Measurements from ENCODE around the gene REC8.
A peak's percentile ranks its signal among the peaks of the same experiment; 100 is the strongest.

The REC8 gene

DNA sequence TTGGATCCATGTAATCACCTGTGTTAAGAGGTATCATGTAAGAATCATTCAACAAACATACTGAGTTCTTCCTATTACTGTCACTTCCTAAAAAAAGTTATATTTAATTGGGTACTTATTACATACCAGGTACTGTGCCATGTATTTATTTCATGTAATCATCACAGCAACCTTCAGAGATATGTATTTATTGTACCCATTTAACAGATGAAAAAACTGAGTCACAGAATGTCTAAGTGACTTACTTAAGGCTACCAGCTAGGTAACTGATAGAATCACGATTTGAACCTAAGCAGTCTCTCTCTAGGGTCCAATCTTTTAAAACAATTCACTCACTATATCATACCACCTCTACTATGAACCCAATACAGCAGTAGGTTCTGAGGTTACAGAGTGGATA lies 27.4 kb upstream of the REC8 start:
- no peak for DNase-seq (ENCODE audit: low read depth in 1 of 2, low spot score in 1 of 2)
- in situ Hi-C loops (cut with HindIII; ENCODE audit: low pct_unique_long_range_greater_than_20kb, low sequenced_read_pairs): no loop called here
- TF ChIP-seq JUND (IDR thresholded peaks at IDR 0.05; ENCODE audit: low read depth): no peak

GRCh38 chr14:24145219-24145618 lies 26.7 kb upstream of the REC8 start:
- in situ Hi-C loops (cut with HindIII; ENCODE audit: low pct_unique_long_range_greater_than_20kb, low sequenced_read_pairs): no loop called here
- no peak for DNase-seq (ENCODE audit: low read depth in 1 of 2, low spot score in 1 of 2)
- TF ChIP-seq JUND (IDR thresholded peaks at IDR 0.05; ENCODE audit: low read depth): no peak

- no peak for DNase-seq (ENCODE audit: low read depth in 1 of 2, low spot score in 1 of 2)
- no peak for TF ChIP-seq JUND (IDR thresholded peaks at IDR 0.05; ENCODE audit: low read depth)
- in situ Hi-C loops (cut with HindIII; ENCODE audit: low pct_unique_long_range_greater_than_20kb, low sequenced_read_pairs): no loop called here
These were observed 26.0 kb upstream of the REC8 start for GRCh38 chr14:24145690-24146452.

- peak; percentile 81 to 97 for DNase-seq (ENCODE audit: low read depth in 1 of 2, low spot score in 1 of 2)
- no peak for TF ChIP-seq JUND (IDR thresholded peaks at IDR 0.05; ENCODE audit: low read depth)
- in situ Hi-C loops (cut with HindIII; ENCODE audit: low pct_unique_long_range_greater_than_20kb, low sequenced_read_pairs): no loop called here
These were observed 25.4 kb upstream of the REC8 start, which contains the start of gene PSME2 for GRCh38 chr14:24146453-24146977. PSME2 (minus strand) TSS chr14:24146610; CDS start chr14:24146581, 29 bp downstream.

GRCh38 chr14:24146978-24147760 lies 24.7 kb upstream of the REC8 start, which contains the start of gene RNF31:
RNF31 (plus strand) TSS chr14:24147498; CDS start chr14:24147699, 201 bp downstream.
- peak; percentile 74 to 98 for DNase-seq (ENCODE audit: low read depth in 1 of 2, low spot score in 1 of 2)
- TF ChIP-seq JUND (IDR thresholded peaks at IDR 0.05; ENCODE audit: low read depth): no peak
- in situ Hi-C loops (cut with HindIII; ENCODE audit: low pct_unique_long_range_greater_than_20kb, low sequenced_read_pairs): no loop called here

- TF ChIP-seq JUND (IDR thresholded peaks at IDR 0.05; ENCODE audit: low read depth): no peak
- no peak for DNase-seq (ENCODE audit: low read depth in 1 of 2, low spot score in 1 of 2)
- in situ Hi-C loops (cut with HindIII; ENCODE audit: low pct_unique_long_range_greater_than_20kb, low sequenced_read_pairs): no loop called here
These were observed 24.0 kb upstream of the REC8 start for GRCh38 chr14:24147761-24148428.

DNA sequence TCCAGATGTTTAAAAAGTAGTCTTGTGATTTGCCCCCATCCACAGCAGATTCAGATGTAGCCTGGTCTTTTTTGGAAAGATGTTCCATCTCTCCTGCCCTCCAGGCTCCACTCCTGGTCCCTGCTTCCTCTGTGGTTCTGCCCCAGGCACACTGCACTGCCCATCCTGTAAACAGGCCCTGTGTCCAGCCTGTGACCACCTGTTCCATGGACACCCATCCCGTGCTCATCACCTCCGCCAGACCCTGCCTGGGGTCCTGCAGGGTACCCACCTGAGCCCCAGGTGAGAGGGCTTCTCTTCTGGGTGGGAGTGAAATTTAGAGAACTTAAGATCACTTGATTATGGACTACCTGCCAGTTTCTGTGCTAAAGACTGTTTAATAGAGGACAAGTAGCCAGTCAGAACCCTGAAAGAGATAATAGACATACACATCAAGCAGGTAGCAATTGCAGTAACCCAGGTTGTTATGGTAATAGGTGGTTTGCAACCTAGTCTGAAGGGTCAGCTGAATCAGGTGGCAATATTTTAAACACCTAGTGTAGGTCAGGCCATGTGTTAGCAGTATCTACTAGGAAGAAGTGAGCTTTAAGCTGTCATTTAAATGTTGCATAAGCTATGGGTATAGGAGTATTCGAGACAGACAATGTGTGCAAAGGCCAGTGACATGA lies 22.4 kb upstream of the REC8 start:
- DNase-seq (ENCODE audit: low read depth in 1 of 2, low spot score in 1 of 2): no peak
- no peak for TF ChIP-seq JUND (IDR thresholded peaks at IDR 0.05; ENCODE audit: low read depth)
- in situ Hi-C loops (cut with HindIII; ENCODE audit: low pct_unique_long_range_greater_than_20kb, low sequenced_read_pairs): no loop called here

DNA sequence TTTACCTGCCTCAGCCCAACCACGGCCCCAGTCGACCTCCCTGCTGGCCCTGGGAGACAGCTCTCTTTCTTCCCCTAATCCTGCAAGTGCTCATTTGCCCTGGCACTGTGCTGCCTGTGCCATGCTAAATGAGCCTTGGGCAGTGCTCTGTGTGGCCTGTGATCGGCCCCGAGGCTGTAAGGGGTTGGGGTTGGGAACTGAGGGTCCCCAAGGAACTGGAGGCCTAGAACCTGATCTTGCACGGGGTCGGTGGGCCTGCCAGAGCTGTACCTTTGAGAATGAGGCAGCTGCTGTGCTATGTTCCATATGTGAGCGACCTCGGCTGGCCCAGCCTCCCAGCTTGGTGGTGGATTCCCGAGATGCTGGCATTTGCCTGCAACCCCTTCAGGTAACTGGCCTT lies 21.8 kb upstream of the REC8 start:
- DNase-seq (ENCODE audit: low read depth in 1 of 2, low spot score in 1 of 2): no peak
- in situ Hi-C loops (cut with HindIII; ENCODE audit: low pct_unique_long_range_greater_than_20kb, low sequenced_read_pairs): no loop called here
- no peak for TF ChIP-seq JUND (IDR thresholded peaks at IDR 0.05; ENCODE audit: low read depth)

GRCh38 chr14:24150567-24150966 lies 21.3 kb upstream of the REC8 start:
- in situ Hi-C loops (cut with HindIII; ENCODE audit: low pct_unique_long_range_greater_than_20kb, low sequenced_read_pairs): no loop called here
- no peak for TF ChIP-seq JUND (IDR thresholded peaks at IDR 0.05; ENCODE audit: low read depth)
- no peak for DNase-seq (ENCODE audit: low read depth in 1 of 2, low spot score in 1 of 2)

GRCh38 chr14:24150993-24151392 lies 20.9 kb upstream of the REC8 start:
- in situ Hi-C loops (cut with HindIII; ENCODE audit: low pct_unique_long_range_greater_than_20kb, low sequenced_read_pairs): no loop called here
- no peak for DNase-seq (ENCODE audit: low read depth in 1 of 2, low spot score in 1 of 2)
- TF ChIP-seq JUND (IDR thresholded peaks at IDR 0.05; ENCODE audit: low read depth): no peak

- no peak for TF ChIP-seq JUND (IDR thresholded peaks at IDR 0.05; ENCODE audit: low read depth)
- no peak for DNase-seq (ENCODE audit: low read depth in 1 of 2, low spot score in 1 of 2)
- in situ Hi-C loops (cut with HindIII; ENCODE audit: low pct_unique_long_range_greater_than_20kb, low sequenced_read_pairs): no loop called here
These were observed 20.3 kb upstream of the REC8 start for GRCh38 chr14:24151404-24152080.

Measured in T47D (cell line).